H1 (cell line): ENCODE data around the gene FJX1. TPM values are rescaled to one million over a fixed set of nuclear protein-coding genes. Genes with fewer than 3 reads are reported as not detected.

Source experiments
- BRCA1 ChIP-seq: IDR thresholded peaks from 2 replicates; pipeline ENCODE4 v1.6.1; 2012; ENCODE audit warnings: low read depth, low read length, improper control_type of control experiment
- CBX8 ChIP-seq: fragments of 300-800, 300-1000 bp; sonication (generic); IDR thresholded peaks from 2 replicates; pipeline ENCODE4 v1.7.1; 2016; ENCODE audit warnings: low read depth, low read length, borderline replicate concordance
- CHD7 ChIP-seq: fragments of 300-600 bp; sonication (generic); IDR thresholded peaks from 2 replicates; pipeline ENCODE4 v1.7.1; 2012; ENCODE audit warnings: low read length, moderate library complexity, mild to moderate bottlenecking, inconsistent platforms; ENCODE audit not compliant: insufficient replicate concordance
- CTBP2 ChIP-seq: IDR thresholded peaks from 2 replicates; pipeline ENCODE4 v1.7.0; 2011; ENCODE audit warnings: borderline replicate concordance, mild to moderate bottlenecking, moderate library complexity, mixed read lengths, low read length; ENCODE audit not compliant: insufficient read depth, insufficient read length
- SAP30 ChIP-seq: fragments of 300-600 bp; sonication (generic); IDR thresholded peaks from 2 replicates; pipeline ENCODE4 v1.7.1; 2012; ENCODE audit warnings: low read length, moderate library complexity, mild to moderate bottlenecking, inconsistent platforms; ENCODE audit not compliant: insufficient read depth, insufficient replicate concordance
- SUZ12 ChIP-seq: fragments of 200-600 bp; sonication (generic); IDR thresholded peaks from 2 replicates; pipeline ENCODE4 v1.6.1; 2012; ENCODE audit warnings: mild to moderate bottlenecking, inconsistent platforms, low read length, moderate library complexity, mixed read lengths
- TBP ChIP-seq: IDR thresholded peaks from 2 replicates; pipeline ENCODE4 v1.6.1; 2011; ENCODE audit warnings: low read depth, low read length, improper control_type of control experiment
- polyA plus RNA-seq, 7 experiments: library from polyadenylated mRNA; depleted of rRNA in 3 of 7; stranded (reverse) in 5 of 7; unstranded in 2 of 7; fragments of >200 nt in 5 of 7; fragments of 200-250 nt in 2 of 7; gene quantifications; 1 replicate in 5 of 7; 2 replicates in 1 of 7; 4 replicates in 1 of 7; pipeline versions ENCODE4 v1.2.1 to v1.2.3, GENCODE V29; 2011 to 2013; ENCODE audit warnings: missing spikeins in 2 of 7, mixed read lengths in 2 of 7
- total RNA-seq: library from RNA; stranded (reverse); fragmentation: NEBNext Ultra II Directional; extraction: Animal tissue kit (Norgen Biotek cat#: 25700); gene quantifications from 2 replicates; pipeline ENCODE4 v1.2.1, GENCODE V29; 2021

Gene FJX1
- total and polyA plus RNA-seq, 2 of the 8 experiments (the other 6 are each of a cell fraction or from before 2014, with no cell fraction given): 6.3 to 13.3 TPM

GRCh38 chr11:35614939-35615569 is 3.2 kb upstream of the FJX1 start (continued):
- TF ChIP-seq CHD7: no peak
- TF ChIP-seq CTBP2: no peak
- no peak for TF ChIP-seq SUZ12
- TF ChIP-seq BRCA1: no peak
- no peak for TF ChIP-seq SAP30
- no peak for TF ChIP-seq TBP
- no peak for TF ChIP-seq CBX8
